ENCODE data around the gene FCRL6.

The FCRL6 gene

GRCh38 chr1:159802111-159802510 lies at the start of gene FCRL6:
Gene FCRL6 (plus strand): TSS chr1:159802360. CDS start chr1:159802425, 65 bp downstream.
- TF ChIP-seq CTCF (IDR thresholded peaks at IDR 0.05), result no peak

GRCh38 chr1:159753386-159753785 lies 48.8 kb upstream of the FCRL6 start:
- TF ChIP-seq CTCF (IDR thresholded peaks at IDR 0.05), result no peak

GRCh38 chr1:159755451-159756007 lies 46.6 kb upstream of the FCRL6 start:
- no peak for TF ChIP-seq CTCF (IDR thresholded peaks at IDR 0.05)

GRCh38 chr1:159756397-159756796 lies 45.8 kb upstream of the FCRL6 start:
- TF ChIP-seq CTCF (IDR thresholded peaks at IDR 0.05), result no peak

GRCh38 chr1:159763686-159764085 lies 38.5 kb upstream of the FCRL6 start:
- no peak for TF ChIP-seq CTCF (IDR thresholded peaks at IDR 0.05)

- no peak for TF ChIP-seq CTCF (IDR thresholded peaks at IDR 0.05)
Measured at GRCh38 chr1:159765806-159766205, 36.4 kb upstream of the FCRL6 start.

GRCh38 chr1:159771127-159771895 lies 30.8 kb upstream of the FCRL6 start:
- TF ChIP-seq CTCF (IDR thresholded peaks at IDR 0.05), result no peak

Measured in LNCAP (cell line).